Upper lobe of left lung (tissue), 4 donors: ENCODE results near the gene CHST9.

Experiments used
- POLR2A ChIP-seq, 4 donors: fragments of 450-650 bp; IDR thresholded peaks; one replicate each; pipeline ENCODE4 v1.5.1; 2016 to 2017; ENCODE audit warnings: antibody characterized with exemption in 4 of 4, mild to moderate bottlenecking in 2 of 4
- POLR2AphosphoS5 ChIP-seq, 2 donors: sonication (generic); formaldehyde crosslinking; IDR thresholded peaks; one replicate each; pipeline ENCODE4 v1.5.1; 2017; ENCODE audit warnings: antibody characterized with exemption in 2 of 2
- TF ChIP-seq, protein P1 (sequence below), 6 experiments: fragments of 450-650 bp in 4 of 6; fragments of 200-600 bp in 2 of 6; sonication (generic) in 2 of 6; IDR thresholded peaks; one replicate each; pipeline ENCODE4 v1.5.1; 2016 to 2019; ENCODE audit warnings: antibody characterized with exemption in 6 of 6

- TF ChIP-seq POLR2AphosphoS5 (IDR thresholded peaks at IDR 0.05) (no peak), POLR2A (IDR thresholded peaks at IDR 0.05) (no peak)
- TF ChIP-seq, protein P1, sequence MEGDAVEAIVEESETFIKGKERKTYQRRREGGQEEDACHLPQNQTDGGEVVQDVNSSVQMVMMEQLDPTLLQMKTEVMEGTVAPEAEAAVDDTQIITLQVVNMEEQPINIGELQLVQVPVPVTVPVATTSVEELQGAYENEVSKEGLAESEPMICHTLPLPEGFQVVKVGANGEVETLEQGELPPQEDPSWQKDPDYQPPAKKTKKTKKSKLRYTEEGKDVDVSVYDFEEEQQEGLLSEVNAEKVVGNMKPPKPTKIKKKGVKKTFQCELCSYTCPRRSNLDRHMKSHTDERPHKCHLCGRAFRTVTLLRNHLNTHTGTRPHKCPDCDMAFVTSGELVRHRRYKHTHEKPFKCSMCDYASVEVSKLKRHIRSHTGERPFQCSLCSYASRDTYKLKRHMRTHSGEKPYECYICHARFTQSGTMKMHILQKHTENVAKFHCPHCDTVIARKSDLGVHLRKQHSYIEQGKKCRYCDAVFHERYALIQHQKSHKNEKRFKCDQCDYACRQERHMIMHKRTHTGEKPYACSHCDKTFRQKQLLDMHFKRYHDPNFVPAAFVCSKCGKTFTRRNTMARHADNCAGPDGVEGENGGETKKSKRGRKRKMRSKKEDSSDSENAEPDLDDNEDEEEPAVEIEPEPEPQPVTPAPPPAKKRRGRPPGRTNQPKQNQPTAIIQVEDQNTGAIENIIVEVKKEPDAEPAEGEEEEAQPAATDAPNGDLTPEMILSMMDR (IDR thresholded peaks at IDR 0.05) = no peak
Observed at GRCh38 chr18:26909599-26910290, 275.4 kb downstream of the CHST9 start.
